ENCODE measurements around the gene KIAA0825.
A peak's percentile ranks its signal among the peaks of the same experiment; 100 is the strongest.

KIAA0825 gene

DNA sequence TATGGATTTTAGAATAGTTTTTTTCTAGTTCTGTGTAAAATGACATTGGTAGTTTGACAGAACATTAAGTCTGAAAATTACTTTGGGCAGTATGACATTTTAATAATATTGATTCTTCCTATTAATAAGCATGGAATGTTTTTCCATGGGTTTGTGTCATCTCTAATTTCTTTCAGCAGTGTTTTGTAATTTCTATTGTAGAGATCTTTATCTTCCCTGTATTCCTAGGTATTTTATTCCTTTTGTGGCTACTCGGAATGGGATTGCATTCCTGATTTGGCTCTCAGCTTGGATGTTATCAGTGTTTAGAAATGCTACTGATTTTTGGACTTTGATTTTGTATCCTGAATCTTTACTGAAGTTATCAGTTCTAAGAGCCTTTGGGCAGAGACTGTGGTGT, 420.4 kb downstream of the KIAA0825 start:
- TF ChIP-seq, protein P1, sequence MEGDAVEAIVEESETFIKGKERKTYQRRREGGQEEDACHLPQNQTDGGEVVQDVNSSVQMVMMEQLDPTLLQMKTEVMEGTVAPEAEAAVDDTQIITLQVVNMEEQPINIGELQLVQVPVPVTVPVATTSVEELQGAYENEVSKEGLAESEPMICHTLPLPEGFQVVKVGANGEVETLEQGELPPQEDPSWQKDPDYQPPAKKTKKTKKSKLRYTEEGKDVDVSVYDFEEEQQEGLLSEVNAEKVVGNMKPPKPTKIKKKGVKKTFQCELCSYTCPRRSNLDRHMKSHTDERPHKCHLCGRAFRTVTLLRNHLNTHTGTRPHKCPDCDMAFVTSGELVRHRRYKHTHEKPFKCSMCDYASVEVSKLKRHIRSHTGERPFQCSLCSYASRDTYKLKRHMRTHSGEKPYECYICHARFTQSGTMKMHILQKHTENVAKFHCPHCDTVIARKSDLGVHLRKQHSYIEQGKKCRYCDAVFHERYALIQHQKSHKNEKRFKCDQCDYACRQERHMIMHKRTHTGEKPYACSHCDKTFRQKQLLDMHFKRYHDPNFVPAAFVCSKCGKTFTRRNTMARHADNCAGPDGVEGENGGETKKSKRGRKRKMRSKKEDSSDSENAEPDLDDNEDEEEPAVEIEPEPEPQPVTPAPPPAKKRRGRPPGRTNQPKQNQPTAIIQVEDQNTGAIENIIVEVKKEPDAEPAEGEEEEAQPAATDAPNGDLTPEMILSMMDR (IDR thresholded peaks at IDR 0.05) = no peak

DNA sequence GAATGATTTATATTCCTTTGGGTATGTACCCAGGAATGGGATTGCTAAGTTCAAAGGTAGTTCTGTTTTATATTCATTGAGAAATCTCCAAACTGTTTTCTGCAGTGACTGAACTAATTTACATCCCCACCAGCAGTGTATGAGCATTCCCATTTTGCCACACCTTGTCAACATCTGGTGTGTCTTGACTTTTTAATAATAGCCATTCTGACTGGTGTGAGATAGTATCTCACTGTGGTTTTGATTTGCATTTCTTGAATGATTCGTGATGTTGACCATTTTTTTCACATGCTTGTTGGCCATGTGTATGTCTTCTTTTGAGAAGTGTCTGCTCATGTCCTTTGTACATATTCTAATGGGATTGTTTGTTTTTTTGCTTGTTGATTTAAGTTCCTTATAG, 421.5 kb downstream of the KIAA0825 start:
- TF ChIP-seq, protein P1 (IDR thresholded peaks at IDR 0.05) = no peak

- TF ChIP-seq, protein P1 (IDR thresholded peaks at IDR 0.05) = no peak
These were observed 425.6 kb downstream of the KIAA0825 start for GRCh38 chr5:94192658-94193391.

- TF ChIP-seq, protein P1 (IDR thresholded peaks at IDR 0.05) = no peak
These were observed 426.8 kb downstream of the KIAA0825 start for GRCh38 chr5:94191604-94192003.

DNA sequence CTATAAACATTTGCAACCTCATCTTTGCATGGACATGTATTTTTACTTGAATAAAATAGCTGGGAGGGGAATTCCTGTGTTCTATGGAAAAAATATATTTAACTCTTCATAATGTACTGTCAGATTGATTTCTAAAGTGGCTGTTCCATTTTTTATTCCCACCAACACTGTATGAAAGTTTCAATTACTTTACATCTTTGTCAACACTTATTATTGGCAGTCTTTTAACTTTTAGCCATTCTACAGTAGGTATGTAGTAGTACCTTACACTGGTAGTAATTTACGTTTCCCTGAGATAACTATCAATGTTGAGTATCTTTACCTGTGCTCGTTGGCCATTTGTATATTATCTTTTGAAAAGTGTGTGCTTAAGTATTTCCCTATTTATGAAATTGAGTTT, 429.7 kb downstream of the KIAA0825 start:
- TF ChIP-seq, protein P1 (IDR thresholded peaks at IDR 0.05) = no peak

GRCh38 chr5:94184870-94185269, 433.5 kb downstream of the KIAA0825 start:
- TF ChIP-seq, protein P1 (IDR thresholded peaks at IDR 0.05) = no peak

DNA sequence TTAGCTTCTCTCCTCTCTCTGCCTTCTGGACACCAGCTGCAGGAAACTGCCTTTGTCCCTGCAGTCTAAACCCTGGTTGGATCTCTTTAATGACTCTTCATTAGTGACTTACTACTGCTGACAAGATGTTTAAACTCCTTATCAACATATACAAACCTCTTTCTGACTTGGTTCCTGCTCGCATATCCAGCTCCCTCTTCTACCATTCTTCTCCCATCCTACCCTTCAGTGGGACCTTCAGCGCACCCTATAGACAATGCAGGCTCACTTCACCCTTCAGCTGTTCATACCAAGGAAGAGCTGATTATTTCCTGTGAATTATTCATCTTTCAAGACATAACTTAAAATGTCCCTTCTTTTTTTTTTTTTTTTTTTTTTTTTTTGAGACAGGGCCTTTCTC, 436.5 kb downstream of the KIAA0825 start:
- TF ChIP-seq, protein P1 (IDR thresholded peaks at IDR 0.05) = peak; percentile 23; the same call in 1 of the 2 replicates

GRCh38 chr5:94180761-94181160, 437.6 kb downstream of the KIAA0825 start:
- TF ChIP-seq, protein P1 (IDR thresholded peaks at IDR 0.05) = no peak
